HepG2 (cell line): ENCODE results near the gene STIMATE. TPM values are rescaled to one million over a fixed set of nuclear protein-coding genes. Genes with fewer than 3 reads are reported as not detected.

Experiments used
- CC2D1A ChIP-seq: sonication (generic); formaldehyde crosslinking; IDR thresholded peaks from 2 replicates; pipeline ENCODE4 v1.8.1; 2023; ENCODE audit warnings: mild to moderate bottlenecking, missing genetic modification reagents
- FOSL2 ChIP-seq: sonication (generic); formaldehyde crosslinking; IDR thresholded peaks from 2 replicates; pipeline ENCODE4 v1.4.0; 2020; ENCODE audit warnings: missing genetic modification reagents
- HDAC1 ChIP-seq: sonication (generic); formaldehyde crosslinking; IDR thresholded peaks from 2 replicates; pipeline ENCODE4 v1.5.1; 2020; ENCODE audit warnings: mild to moderate bottlenecking, missing genetic modification reagents
- KMT2B ChIP-seq: IDR thresholded peaks from 2 replicates; pipeline ENCODE4 v1.6.1; 2016; ENCODE audit warnings: missing genetic modification reagents, missing compliant biosample characterization
- NFE2 ChIP-seq: sonication (generic); formaldehyde crosslinking; IDR thresholded peaks from 2 replicates; pipeline ENCODE4 v1.4.0; 2020; ENCODE audit warnings: missing genetic modification reagents
- REPIN1 ChIP-seq: sonication (generic); formaldehyde crosslinking; IDR thresholded peaks from 2 replicates; pipeline ENCODE4 v1.8.0; 2022; ENCODE audit warnings: missing genetic modification reagents, low read depth, mild to moderate bottlenecking, borderline replicate concordance
- STAT5B ChIP-seq: sonication (generic); formaldehyde crosslinking; IDR thresholded peaks from 2 replicates; pipeline ENCODE4 v1.4.0; 2020; ENCODE audit warnings: missing genetic modification reagents
- ZBTB33 ChIP-seq: sonication (generic); formaldehyde crosslinking; IDR thresholded peaks from 2 replicates; pipeline ENCODE4 v1.4.0; 2020; ENCODE audit warnings: missing genetic modification reagents
- ZNF687 ChIP-seq: sonication (generic); formaldehyde crosslinking; IDR thresholded peaks from 2 replicates; pipeline ENCODE4 v1.5.1; 2020; ENCODE audit warnings: mild to moderate bottlenecking, missing genetic modification reagents, moderate library complexity
- ZNF713 ChIP-seq: sonication (generic); formaldehyde crosslinking; IDR thresholded peaks from 2 replicates; pipeline ENCODE4 v1.4.0; 2020; ENCODE audit warnings: mild to moderate bottlenecking, missing genetic modification reagents
- ZNF883 ChIP-seq: sonication (generic); formaldehyde crosslinking; IDR thresholded peaks from 2 replicates; pipeline ENCODE4 v1.5.1; 2020; ENCODE audit warnings: mild to moderate bottlenecking, missing genetic modification reagents; ENCODE audit errors: not compliant biosample characterization
- ZSCAN9 ChIP-seq: IDR thresholded peaks from 2 replicates; pipeline ENCODE4 v1.6.1; 2016; ENCODE audit warnings: borderline replicate concordance
- polyA plus RNA-seq, 8 experiments: library from polyadenylated mRNA; depleted of rRNA in 3 of 8; stranded (reverse) in 7 of 8; unstranded in 1 of 8; fragments of >200 nt; fragmentation: Illumina TruSeq in 4 of 8; extraction: Trizol in 4 of 8; gene quantifications; 2 replicates each; pipeline versions ENCODE4 v1.2.1 to v1.2.3, GENCODE V29; 2011 to 2016; ENCODE audit warnings: low read depth in 4 of 8, missing spikeins in 1 of 8, mixed read lengths in 1 of 8; ENCODE audit not compliant: insufficient read depth in 1 of 8
- total RNA-seq, 5 experiments: library from RNA; depleted of rRNA; stranded (reverse); fragments of >200 nt; fragmentation: Illumina TruSeq; extraction: Trizol; gene quantifications; 2 replicates each; pipeline ENCODE4 v1.2.3, GENCODE V29; 2016; ENCODE audit warnings: low read depth in 1 of 5
- TF ChIP-seq, protein P1 (sequence below): sonication (generic); formaldehyde crosslinking; IDR thresholded peaks from 2 replicates; pipeline ENCODE4 v1.4.0; 2020; ENCODE audit warnings: missing genetic modification reagents
- TF ChIP-seq, protein P2 (sequence below): sonication (generic); formaldehyde crosslinking; IDR thresholded peaks from 2 replicates; pipeline ENCODE4 v1.4.0; 2020; ENCODE audit warnings: low read depth, missing genetic modification reagents
- TF ChIP-seq, protein P3 (sequence below): sonication (generic); formaldehyde crosslinking; IDR thresholded peaks from 2 replicates; pipeline ENCODE4 v1.4.0; 2020; ENCODE audit warnings: missing genetic modification reagents

STIMATE gene
- total and polyA plus RNA-seq, 2 of the 13 experiments (the other 11 are each of a cell fraction or from before 2014, with no cell fraction given), result 5.7 to 11.7 TPM

- TF ChIP-seq CC2D1A (CRISPR knock-in tag) (no peak), HDAC1 (CRISPR knock-in tag) (no peak), ZNF883 (CRISPR knock-in tag) (peak; percentile 64), ZBTB33 (CRISPR knock-in tag) (no peak), NFE2 (CRISPR knock-in tag) (no peak), REPIN1 (CRISPR knock-in tag) (no peak), KMT2B (CRISPR knock-in tag) (no peak), FOSL2 (CRISPR knock-in tag) (peak; percentile 95), ZNF687 (CRISPR knock-in tag) (peak; percentile 55), ZNF713 (CRISPR knock-in tag) (no peak), ZSCAN9 (no peak), STAT5B (CRISPR knock-in tag) (no peak)
- TF ChIP-seq, protein P1, sequence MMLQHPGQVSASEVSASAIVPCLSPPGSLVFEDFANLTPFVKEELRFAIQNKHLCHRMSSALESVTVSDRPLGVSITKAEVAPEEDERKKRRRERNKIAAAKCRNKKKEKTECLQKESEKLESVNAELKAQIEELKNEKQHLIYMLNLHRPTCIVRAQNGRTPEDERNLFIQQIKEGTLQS (CRISPR knock-in tag), result peak; percentile 51
- TF ChIP-seq, protein P2, sequence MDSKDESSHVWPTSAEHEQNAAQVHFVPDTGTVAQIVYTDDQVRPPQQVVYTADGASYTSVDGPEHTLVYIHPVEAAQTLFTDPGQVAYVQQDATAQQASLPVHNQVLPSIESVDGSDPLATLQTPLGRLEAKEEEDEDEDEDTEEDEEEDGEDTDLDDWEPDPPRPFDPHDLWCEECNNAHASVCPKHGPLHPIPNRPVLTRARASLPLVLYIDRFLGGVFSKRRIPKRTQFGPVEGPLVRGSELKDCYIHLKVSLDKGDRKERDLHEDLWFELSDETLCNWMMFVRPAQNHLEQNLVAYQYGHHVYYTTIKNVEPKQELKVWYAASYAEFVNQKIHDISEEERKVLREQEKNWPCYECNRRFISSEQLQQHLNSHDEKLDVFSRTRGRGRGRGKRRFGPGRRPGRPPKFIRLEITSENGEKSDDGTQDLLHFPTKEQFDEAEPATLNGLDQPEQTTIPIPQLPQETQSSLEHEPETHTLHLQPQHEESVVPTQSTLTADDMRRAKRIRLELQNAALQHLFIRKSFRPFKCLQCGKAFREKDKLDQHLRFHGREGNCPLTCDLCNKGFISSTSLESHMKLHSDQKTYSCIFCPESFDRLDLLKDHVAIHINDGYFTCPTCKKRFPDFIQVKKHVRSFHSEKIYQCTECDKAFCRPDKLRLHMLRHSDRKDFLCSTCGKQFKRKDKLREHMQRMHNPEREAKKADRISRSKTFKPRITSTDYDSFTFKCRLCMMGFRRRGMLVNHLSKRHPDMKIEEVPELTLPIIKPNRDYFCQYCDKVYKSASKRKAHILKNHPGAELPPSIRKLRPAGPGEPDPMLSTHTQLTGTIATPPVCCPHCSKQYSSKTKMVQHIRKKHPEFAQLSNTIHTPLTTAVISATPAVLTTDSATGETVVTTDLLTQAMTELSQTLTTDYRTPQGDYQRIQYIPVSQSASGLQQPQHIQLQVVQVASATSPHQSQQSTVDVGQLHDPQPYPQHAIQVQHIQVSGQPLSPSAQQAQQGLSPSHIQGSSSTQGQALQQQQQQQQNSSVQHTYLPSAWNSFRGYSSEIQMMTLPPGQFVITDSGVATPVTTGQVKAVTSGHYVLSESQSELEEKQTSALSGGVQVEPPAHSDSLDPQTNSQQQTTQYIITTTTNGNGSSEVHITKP (CRISPR knock-in tag), result no peak
- TF ChIP-seq, protein P3, sequence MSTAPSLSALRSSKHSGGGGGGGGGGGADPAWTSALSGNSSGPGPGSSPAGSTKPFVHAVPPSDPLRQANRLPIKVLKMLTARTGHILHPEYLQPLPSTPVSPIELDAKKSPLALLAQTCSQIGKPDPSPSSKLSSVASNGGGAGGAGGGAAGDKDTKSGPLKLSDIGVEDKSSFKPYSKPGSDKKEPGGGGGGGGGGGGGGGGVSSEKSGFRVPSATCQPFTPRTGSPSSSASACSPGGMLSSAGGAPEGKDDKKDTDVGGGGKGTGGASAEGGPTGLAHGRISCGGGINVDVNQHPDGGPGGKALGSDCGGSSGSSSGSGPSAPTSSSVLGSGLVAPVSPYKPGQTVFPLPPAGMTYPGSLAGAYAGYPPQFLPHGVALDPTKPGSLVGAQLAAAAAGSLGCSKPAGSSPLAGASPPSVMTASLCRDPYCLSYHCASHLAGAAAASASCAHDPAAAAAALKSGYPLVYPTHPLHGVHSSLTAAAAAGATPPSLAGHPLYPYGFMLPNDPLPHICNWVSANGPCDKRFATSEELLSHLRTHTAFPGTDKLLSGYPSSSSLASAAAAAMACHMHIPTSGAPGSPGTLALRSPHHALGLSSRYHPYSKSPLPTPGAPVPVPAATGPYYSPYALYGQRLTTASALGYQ, result no peak
Observed at GRCh38 chr3:52831500-52832301, 65.6 kb downstream of the STIMATE start (continued).
